ENCODE data around the gene THBD. TPM values are rescaled to one million over a fixed set of nuclear protein-coding genes. Genes with fewer than 3 reads are reported as not detected.

THBD gene
- total RNA-seq, 2 donors from 2014 or later: 2.3 to 6.3 TPM

DNA sequence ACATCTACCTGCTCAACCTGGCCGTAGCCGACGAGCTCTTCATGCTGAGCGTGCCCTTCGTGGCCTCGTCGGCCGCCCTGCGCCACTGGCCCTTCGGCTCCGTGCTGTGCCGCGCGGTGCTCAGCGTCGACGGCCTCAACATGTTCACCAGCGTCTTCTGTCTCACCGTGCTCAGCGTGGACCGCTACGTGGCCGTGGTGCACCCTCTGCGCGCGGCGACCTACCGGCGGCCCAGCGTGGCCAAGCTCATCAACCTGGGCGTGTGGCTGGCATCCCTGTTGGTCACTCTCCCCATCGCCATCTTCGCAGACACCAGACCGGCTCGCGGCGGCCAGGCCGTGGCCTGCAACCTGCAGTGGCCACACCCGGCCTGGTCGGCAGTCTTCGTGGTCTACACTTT is 13.7 kb downstream of the THBD start:
- intact Hi-C loops (cut with DNase I): no loop called here
- Histone ChIP-seq H3K4me3 (no peak overlapping the region), H3K9me3 (no peaks in the 10 kb centered on the region), H3K27ac (no peak overlapping the region), H3K36me3 (no peaks in the 10 kb centered on the region), H3K4me1 (no peaks in the 10 kb centered on the region), H3K27me3 (peaks cover 4% of the 10 kb centered on the region), H3K9ac (ENCODE audit: low read depth in 2 of 2, low read length in 2 of 2) (no peak overlapping the region)
- DNase-seq: no peak
- TF ChIP-seq, protein P1, sequence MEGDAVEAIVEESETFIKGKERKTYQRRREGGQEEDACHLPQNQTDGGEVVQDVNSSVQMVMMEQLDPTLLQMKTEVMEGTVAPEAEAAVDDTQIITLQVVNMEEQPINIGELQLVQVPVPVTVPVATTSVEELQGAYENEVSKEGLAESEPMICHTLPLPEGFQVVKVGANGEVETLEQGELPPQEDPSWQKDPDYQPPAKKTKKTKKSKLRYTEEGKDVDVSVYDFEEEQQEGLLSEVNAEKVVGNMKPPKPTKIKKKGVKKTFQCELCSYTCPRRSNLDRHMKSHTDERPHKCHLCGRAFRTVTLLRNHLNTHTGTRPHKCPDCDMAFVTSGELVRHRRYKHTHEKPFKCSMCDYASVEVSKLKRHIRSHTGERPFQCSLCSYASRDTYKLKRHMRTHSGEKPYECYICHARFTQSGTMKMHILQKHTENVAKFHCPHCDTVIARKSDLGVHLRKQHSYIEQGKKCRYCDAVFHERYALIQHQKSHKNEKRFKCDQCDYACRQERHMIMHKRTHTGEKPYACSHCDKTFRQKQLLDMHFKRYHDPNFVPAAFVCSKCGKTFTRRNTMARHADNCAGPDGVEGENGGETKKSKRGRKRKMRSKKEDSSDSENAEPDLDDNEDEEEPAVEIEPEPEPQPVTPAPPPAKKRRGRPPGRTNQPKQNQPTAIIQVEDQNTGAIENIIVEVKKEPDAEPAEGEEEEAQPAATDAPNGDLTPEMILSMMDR (IDR thresholded peaks at IDR 0.05): no peak

DNA sequence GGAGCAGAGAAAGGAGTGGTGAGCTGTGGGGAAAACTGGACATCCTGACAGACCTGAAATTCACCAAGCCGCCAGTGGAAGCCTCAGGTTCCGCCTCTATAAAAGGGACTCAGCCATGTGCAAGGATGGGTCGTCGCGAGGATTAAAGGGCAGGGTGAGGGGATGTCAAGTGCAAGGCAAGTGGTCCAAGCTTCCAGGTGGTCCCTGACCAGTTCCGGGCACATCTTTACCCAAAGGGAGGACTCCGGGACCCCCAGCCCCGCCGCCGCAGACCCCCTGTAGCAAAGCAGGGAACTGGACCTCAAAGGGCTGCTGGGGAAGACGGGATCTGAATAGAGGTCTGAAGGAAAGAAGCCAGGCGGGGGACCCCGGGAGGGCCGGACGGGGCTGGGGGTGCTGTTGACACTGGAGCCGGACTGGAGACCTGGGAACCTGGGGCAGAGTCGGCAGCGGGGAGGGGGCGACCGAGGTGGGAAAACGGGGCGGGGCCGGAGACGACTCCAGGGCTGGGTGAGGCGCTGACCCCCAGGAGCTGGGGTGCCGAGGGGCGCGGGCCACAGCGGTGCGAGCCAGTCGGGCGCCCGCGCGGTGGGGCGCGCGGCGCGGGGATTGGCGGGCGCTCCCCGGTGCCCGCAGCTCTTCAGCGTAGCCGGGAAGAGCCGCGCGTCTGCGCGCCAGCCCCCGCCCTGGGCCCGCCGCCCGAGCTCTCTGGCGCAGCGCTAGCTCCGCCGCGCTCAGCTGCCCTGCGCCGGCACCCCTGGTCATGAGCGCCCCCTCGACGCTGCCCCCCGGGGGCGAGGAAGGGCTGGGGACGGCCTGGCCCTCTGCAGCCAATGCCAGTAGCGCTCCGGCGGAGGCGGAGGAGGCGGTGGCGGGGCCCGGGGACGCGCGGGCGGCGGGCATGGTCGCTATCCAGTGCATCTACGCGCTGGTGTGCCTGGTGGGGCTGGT is 14.5 kb downstream of the THBD start, which contains the start of gene SSTR4:
TSS of gene SSTR4 (plus strand) at position 592 of the 951 bp plus-strand sequence. CDS start at position 764, 172 bp downstream.
- Histone ChIP-seq H3K27ac (no peak within 1 kb of the TSS), H3K4me3 (no peak within 1 kb of the TSS)
- intact Hi-C loops (cut with DNase I): no loop called here

DNA sequence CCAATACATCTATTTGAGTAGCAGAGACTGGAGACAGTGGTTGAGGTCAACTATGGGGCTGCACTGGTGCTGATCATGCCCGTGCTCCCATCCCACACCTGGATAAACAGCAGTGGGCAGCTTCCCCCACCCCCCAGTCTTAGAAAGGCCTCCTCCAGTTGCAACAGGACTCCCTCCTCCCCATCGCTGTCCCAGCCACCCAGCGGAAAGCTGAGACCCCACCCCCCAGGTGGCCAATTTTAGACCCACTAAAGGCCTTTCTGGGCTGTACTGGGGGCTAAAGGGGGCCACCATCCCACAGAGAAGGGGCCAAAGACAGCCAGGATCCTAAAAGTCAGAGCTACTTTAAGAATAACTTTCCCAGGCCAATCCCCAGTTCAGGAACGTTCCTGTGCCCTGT is 15.6 kb downstream of the THBD start:
- Histone ChIP-seq H3K27me3 (peaks cover 4% of the 10 kb centered on the region), H3K36me3 (no peaks in the 10 kb centered on the region), H3K27ac (no peak overlapping the region), H3K4me3 (no peak overlapping the region), H3K9ac (ENCODE audit: low read depth in 2 of 2, low read length in 2 of 2) (no peak overlapping the region), H3K9me3 (no peaks in the 10 kb centered on the region), H3K4me1 (no peaks in the 10 kb centered on the region)
- intact Hi-C loops (cut with DNase I): no loop called here
- TF ChIP-seq, protein P1 (IDR thresholded peaks at IDR 0.05): no peak
- no peak for DNase-seq

More for the DNA sequence above, 14.5 kb downstream of the THBD start, which contains the start of gene SSTR4:
- H3K4me1 ChIP-seq: no peaks in the 10 kb centered on the region
- H3K9ac ChIP-seq (ENCODE audit: low read depth in 2 of 2, low read length in 2 of 2): no peak within 1 kb of the TSS
- H3K9me3 ChIP-seq: no peaks in the 10 kb centered on the region
- TF ChIP-seq, protein P1 (IDR thresholded peaks at IDR 0.05): no peak
- DNase-seq: no peak
- H3K27me3 ChIP-seq: peaks cover 4% of the 10 kb centered on the region
- H3K36me3 ChIP-seq: no peaks in the 10 kb centered on the region

DNA sequence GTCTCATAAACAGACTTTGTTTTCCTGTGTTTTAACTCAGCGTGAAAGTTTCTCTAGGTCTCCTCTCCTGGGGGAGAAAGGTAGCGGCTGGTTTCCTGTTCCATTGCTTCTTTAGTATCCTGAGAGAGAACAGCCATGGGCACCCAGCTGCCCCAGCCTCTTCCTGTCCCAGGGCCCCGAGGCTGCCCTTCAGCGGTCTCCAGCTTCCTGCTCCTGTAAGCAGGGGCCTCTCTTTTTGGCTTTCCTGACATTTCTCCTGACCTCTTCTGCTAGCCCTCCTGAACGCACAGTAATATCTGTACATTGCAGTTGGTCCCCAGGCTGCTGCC is 16.8 kb downstream of the THBD start:
- no peak for DNase-seq
- H3K4me1 ChIP-seq: no peaks in the 10 kb centered on the region
- no peaks in the 10 kb centered on the region for H3K9me3 ChIP-seq
- H3K9ac ChIP-seq (ENCODE audit: low read depth in 2 of 2, low read length in 2 of 2): no peak overlapping the region
- intact Hi-C loops (cut with DNase I): no loop called here
- H3K4me3 ChIP-seq: no peak overlapping the region
- H3K27me3 ChIP-seq: peaks cover 4% of the 10 kb centered on the region
- H3K27ac ChIP-seq: no peak overlapping the region
- TF ChIP-seq, protein P1 (IDR thresholded peaks at IDR 0.05): no peak
- no peaks in the 10 kb centered on the region for H3K36me3 ChIP-seq

DNA sequence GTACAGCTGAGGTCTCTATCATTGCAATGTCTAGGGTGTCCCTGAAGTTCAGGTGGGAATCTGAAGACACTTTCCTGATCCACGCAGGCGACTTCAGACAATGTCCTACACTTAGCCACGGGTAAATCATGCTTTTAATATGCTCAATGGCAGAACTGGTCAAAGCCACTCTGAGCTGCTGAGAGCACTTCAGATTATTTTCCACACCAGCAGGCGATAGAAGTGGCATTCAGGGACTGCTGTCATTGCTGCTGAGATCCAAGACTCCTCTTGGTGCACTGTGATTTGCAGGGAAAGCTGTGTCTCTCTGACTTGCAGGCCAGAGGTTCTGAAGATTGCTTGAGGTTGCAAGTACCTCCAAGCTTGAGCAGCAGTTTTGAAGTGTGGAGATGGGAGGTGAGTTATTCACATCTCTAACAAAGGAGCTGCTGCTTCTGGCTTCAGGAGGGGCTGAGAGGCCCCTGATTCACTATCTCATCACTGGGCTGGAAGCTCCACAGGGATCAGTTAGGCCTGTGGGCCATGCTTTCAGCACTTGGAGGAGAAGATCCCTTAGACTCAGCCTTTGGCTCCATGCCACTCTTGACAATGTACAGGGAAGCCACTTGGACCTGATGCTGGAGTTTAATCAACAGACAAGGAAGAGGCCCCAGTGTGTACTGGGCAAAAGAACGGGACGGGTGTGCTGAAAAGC is 17.3 kb downstream of the THBD start:
- no peak overlapping the region for H3K27ac ChIP-seq
- no peak overlapping the region for H3K9ac ChIP-seq (ENCODE audit: low read depth in 2 of 2, low read length in 2 of 2)
- DNase-seq: no peak
- no peaks in the 10 kb centered on the region for H3K4me1 ChIP-seq
- no peak overlapping the region for H3K4me3 ChIP-seq
- intact Hi-C loops (cut with DNase I): no loop called here
- TF ChIP-seq, protein P1 (IDR thresholded peaks at IDR 0.05): no peak
- H3K27me3 ChIP-seq: peaks cover 4% of the 10 kb centered on the region
- H3K36me3 ChIP-seq: no peaks in the 10 kb centered on the region
- H3K9me3 ChIP-seq: no peaks in the 10 kb centered on the region

Measured in colonic mucosa (tissue), 4 donors.